Measurements from ENCODE around the gene TOP3A.

DNA sequence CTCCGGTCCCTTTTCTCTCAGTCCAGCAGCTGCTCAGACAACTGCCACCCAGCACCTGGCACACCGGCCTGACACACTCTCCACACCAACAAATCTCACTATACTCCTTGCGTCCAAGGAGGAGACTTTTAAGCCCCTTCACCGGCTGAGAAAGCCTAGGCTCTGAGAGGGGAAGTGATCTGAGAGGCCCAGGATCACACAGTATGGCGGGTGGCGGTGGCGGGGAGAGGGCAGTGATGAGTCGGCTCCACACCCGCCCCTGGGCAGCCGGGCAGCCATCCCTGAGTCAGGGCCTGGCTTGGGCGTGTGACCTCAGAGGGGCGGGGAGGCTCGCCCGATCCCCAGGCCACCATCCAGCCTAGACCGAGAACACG lies 56.8 kb downstream of the TOP3A start:
- TF ChIP-seq KMT2A (CRISPR knock-in tag; IDR thresholded peaks at IDR 0.05) (peak; percentile 40; the same call in 1 of the 2 replicates), POLR2AphosphoS5 (IDR thresholded peaks at IDR 0.05; ENCODE audit: low read depth, low read length) (0 out of 2 replicates have a peak, but pooled peaks have one; percentile 22)
- TF ChIP-seq, protein P1, sequence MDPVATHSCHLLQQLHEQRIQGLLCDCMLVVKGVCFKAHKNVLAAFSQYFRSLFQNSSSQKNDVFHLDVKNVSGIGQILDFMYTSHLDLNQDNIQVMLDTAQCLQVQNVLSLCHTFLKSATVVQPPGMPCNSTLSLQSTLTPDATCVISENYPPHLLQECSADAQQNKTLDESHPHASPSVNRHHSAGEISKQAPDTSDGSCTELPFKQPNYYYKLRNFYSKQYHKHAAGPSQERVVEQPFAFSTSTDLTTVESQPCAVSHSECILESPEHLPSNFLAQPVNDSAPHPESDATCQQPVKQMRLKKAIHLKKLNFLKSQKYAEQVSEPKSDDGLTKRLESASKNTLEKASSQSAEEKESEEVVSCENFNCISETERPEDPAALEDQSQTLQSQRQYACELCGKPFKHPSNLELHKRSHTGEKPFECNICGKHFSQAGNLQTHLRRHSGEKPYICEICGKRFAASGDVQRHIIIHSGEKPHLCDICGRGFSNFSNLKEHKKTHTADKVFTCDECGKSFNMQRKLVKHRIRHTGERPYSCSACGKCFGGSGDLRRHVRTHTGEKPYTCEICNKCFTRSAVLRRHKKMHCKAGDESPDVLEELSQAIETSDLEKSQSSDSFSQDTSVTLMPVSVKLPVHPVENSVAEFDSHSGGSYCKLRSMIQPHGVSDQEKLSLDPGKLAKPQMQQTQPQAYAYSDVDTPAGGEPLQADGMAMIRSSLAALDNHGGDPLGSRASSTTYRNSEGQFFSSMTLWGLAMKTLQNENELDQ (CRISPR knock-in tag; IDR thresholded peaks at IDR 0.05; ENCODE audit: borderline replicate concordance), result no peak
- TF ChIP-seq, protein P2, sequence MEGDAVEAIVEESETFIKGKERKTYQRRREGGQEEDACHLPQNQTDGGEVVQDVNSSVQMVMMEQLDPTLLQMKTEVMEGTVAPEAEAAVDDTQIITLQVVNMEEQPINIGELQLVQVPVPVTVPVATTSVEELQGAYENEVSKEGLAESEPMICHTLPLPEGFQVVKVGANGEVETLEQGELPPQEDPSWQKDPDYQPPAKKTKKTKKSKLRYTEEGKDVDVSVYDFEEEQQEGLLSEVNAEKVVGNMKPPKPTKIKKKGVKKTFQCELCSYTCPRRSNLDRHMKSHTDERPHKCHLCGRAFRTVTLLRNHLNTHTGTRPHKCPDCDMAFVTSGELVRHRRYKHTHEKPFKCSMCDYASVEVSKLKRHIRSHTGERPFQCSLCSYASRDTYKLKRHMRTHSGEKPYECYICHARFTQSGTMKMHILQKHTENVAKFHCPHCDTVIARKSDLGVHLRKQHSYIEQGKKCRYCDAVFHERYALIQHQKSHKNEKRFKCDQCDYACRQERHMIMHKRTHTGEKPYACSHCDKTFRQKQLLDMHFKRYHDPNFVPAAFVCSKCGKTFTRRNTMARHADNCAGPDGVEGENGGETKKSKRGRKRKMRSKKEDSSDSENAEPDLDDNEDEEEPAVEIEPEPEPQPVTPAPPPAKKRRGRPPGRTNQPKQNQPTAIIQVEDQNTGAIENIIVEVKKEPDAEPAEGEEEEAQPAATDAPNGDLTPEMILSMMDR (CRISPR knock-in tag; IDR thresholded peaks at IDR 0.05), result peak; percentile 36
- TF ChIP-seq, protein P3, sequence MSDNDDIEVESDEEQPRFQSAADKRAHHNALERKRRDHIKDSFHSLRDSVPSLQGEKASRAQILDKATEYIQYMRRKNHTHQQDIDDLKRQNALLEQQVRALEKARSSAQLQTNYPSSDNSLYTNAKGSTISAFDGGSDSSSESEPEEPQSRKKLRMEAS (IDR thresholded peaks at IDR 0.05), result no peak

Data from HepG2 (cell line).